OCI-LY3 (cell line): ENCODE measurements around the gene KCNAB3.

Source experiments
- EZH2phosphoT487 ChIP-seq: fragments of 200-600 bp; shearing (Covaris generic); IDR thresholded peaks from 2 replicates; pipeline ENCODE4 v1.6.1; 2018; ENCODE audit warnings: antibody characterized with exemption, mixed run types, low read depth
- TF ChIP-seq, protein P1 (sequence below): fragments of 200-600, 300-600 bp; sonication (generic); IDR thresholded peaks from 2 replicates; pipeline ENCODE4 v1.5.1; 2014; ENCODE audit warnings: antibody characterized with exemption, low read length, low read depth

DNA sequence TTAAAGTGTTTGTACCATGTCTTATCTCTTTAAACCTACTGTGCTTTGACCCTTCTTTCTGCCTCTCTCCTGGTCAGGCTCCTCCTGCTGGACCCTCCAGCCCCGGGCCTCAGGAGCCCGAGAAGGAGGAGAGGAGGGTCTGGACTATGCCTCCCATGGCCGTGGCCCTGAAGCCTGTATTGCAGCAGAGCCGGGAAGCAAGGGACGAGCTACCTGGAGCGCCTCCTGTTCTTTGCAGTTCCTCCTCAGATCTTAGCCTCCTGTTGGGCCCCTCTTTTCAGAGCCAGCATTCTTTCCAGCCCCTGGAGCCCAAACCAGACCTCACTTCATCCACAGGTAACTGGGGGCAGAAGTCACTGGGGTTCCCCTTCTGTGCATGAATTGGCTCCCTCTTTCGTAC, 16.0 kb upstream of the KCNAB3 start:
- TF ChIP-seq, protein P1, sequence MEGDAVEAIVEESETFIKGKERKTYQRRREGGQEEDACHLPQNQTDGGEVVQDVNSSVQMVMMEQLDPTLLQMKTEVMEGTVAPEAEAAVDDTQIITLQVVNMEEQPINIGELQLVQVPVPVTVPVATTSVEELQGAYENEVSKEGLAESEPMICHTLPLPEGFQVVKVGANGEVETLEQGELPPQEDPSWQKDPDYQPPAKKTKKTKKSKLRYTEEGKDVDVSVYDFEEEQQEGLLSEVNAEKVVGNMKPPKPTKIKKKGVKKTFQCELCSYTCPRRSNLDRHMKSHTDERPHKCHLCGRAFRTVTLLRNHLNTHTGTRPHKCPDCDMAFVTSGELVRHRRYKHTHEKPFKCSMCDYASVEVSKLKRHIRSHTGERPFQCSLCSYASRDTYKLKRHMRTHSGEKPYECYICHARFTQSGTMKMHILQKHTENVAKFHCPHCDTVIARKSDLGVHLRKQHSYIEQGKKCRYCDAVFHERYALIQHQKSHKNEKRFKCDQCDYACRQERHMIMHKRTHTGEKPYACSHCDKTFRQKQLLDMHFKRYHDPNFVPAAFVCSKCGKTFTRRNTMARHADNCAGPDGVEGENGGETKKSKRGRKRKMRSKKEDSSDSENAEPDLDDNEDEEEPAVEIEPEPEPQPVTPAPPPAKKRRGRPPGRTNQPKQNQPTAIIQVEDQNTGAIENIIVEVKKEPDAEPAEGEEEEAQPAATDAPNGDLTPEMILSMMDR, result no peak
- no peak for TF ChIP-seq EZH2phosphoT487
